Activated CD8-positive, alpha-beta memory T cell treated with anti-CD3 and anti-CD28 coated beads for 4 hours (primary cell): ENCODE data around the gene ATP2A3.

Experiments
- DNase-seq, 2 donors: peaks; one replicate each; pipeline ENCODE4 v3.0.0-alpha.2; 2020; ENCODE audit warnings: low read depth in 2 of 2

The ATP2A3 gene

DNA sequence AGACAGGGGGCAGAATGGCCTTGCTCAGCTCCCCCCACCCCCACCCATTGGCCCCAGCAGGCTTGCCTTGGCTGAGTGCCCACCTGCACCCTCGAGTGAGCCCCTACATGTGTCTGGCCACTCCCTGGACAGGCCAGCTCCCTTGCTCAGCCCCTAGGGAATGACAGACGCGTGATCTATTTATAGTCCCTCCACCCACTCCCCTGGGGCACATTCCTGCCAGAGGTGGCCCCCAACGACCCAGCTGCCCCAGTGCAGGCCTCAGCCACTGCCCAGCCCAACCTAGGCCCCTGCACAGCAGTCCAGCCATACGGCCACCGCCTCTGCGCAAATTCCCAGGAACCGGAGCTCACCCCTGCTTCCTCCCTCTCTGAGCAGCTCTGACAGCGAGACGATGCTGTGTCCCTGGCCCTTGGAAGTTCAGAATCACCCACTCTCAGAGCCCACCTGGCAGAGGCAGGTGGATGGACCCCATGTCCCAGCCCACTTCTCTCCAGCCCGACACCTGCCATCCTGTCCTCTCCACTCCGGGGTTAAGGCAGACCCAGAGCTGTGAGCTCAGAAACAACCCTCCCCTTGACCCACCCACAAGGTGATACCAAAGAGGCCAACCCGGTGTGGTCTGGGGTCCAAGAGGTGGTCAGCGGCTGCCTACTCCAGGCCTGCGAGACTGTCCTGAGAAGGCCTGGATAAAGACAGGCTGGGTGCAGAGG lies 36.5 kb downstream of the ATP2A3 start:
- DNase-seq, result no peak

DNA sequence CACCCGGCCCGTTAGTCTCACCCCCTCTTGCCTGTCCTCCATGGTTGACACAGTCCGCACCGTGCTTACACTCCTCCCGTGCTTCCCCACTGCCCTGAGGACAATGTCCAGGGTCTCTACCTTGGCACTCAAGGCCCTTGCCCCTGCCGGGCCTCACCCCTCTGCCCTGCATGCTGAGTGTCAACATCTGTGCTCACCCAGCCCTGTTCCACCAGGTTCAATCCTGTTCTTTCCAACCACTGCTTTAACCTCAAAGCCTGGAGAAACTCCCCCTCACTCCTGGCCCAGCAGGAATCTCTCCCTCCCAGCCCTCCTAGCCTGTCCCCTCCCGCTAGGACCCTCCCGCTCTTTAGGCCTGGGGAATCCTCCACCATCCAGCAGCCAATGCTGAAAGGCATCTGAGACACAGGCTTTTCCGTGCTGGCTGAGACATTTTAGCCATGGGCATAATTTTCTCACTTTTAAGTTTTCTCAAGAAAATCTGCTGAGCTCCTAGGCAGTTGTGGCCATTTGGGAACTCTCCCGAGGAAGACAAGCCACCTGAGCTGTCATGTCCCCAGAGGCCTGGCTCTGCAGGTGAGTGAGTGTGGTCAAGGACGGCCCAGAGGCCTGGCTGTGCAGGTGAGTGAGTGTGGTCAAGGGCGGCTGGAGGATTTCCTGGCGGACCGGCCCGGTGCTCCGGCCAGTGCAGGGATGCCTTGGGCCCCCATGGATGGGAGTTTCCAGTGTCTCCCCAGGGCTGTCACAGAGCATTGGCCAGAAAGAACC lies 37.2 kb downstream of the ATP2A3 start:
- no peak for DNase-seq

GRCh38 chr17:3925684-3926485 lies 38.4 kb downstream of the ATP2A3 start:
- DNase-seq, result no peak

DNA sequence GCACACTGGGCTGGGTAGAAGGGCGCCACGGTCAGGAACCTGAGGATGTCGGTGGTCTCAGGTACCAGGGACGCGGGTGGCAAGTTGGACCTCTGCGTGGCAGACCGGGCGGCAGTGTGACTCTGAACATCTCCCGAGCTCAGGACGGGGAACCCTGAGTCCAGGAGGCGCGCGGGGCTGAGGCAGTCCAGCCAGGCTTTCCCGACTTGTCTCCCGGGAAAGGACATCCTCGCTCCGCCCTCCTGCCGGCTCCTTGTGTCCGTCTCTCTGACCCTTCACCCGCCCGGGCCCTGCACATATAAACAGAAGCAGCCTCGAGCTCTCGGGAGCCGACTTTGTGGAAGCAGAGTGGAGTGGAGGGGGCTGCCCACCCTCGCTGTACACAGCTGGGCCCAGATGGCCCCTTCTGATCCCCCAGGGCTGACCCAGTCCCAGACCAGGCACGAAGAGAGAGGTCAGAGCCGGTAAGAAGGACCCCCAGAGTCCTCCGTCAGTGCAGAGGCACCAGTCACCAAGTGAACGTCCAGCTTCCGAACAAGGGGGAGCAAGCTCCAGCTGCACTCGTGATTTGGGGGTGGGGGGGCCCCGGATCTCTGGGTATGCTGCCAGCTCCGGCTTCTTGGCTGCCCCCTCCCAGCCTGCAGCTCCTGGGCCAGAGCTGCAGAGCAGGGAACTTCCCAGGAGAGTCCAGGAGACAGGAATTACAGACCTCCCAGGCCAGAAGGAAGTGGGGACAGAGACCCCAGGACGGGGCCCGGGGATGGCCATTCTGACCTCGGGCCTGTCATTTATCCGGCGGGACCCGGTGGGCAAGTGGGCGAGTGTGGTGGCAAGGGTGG lies 39.5 kb downstream of the ATP2A3 start:
- DNase-seq, result no peak

- DNase-seq, result no peak
Observed at GRCh38 chr17:3923466-3924190, 40.6 kb downstream of the ATP2A3 start.

GRCh38 chr17:3922765-3923164 lies 41.5 kb downstream of the ATP2A3 start:
- no peak for DNase-seq

DNA sequence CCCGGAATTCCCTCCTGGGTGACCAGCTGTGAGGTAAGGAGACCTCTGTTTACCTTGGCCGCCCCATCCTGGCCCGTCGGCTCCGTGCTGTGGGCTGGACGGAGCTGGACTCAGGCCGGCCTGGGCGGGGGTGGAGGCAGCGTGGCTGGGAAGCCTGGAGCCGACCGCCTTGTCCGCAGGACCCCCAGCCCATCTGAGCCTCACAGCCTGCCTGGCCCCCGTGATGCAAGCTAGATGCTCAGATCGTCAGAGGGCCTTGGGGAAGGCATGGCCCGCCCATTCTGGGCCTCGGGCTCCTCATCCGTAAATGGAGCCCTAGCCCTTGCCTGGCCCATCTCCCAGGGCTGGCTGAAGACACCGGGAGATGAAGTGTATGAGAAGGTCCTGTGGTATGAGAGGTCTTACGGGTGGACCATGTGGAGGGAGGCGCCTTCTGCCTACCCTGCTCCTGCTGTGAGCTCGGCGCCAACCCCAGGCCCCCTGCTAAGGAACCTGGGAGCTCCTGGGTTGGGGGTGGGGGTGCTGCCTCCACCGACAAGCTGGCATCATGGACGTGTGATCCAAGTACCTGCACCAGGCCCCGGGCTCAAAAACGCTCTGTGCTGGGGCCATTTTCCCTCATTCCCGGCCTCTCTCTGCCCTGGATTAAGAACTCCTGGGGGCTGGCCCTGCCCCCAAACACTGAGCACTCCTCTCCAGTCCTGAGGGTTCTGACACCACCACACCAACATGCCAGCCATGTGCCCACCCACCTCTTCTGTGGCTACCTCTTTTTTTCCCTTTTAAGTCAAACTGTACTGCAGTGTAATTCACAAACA lies 42.5 kb downstream of the ATP2A3 start:
- DNase-seq, result no peak

DNA sequence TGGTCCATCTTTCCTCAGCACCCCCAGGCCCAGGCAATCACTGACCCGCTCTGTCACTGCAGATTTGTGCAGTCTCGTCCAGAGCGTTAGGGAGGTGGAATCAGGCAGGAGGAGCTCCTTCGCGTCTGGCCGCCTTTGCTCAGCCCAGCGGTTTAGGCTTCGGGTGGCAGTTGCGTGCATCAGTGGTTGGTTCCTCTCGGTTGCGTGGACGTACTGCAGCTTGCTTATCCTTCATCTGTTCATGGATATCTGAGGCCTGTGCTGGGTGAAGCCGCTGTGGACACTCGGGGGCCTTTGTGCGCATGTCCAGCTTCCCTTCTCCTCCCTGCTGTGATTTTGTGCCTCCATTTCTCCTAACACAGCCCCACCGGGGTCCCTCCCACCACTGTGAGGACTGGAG lies 43.2 kb downstream of the ATP2A3 start:
- DNase-seq, result no peak

- DNase-seq, result no peak
Observed at GRCh38 chr17:3919123-3919624, 45.1 kb downstream of the ATP2A3 start.

- DNase-seq, result no peak
Observed at GRCh38 chr17:3918372-3919122, 45.7 kb downstream of the ATP2A3 start.

GRCh38 chr17:3917391-3917931 lies 46.8 kb downstream of the ATP2A3 start:
- no peak for DNase-seq

GRCh38 chr17:3916825-3917224 lies 47.4 kb downstream of the ATP2A3 start:
- DNase-seq, result no peak

- DNase-seq, result no peak
Observed at GRCh38 chr17:3915995-3916696, 48.1 kb downstream of the ATP2A3 start, which contains the start of gene P2RX1. TSS of gene P2RX1 (minus strand) at chr17:3916465. CDS start at chr17:3916225, 240 bp downstream.

GRCh38 chr17:3915581-3915994 lies 48.6 kb downstream of the ATP2A3 start:
- no peak for DNase-seq

GRCh38 chr17:3914312-3914670 lies 49.9 kb downstream of the ATP2A3 start:
- no peak for DNase-seq

DNA sequence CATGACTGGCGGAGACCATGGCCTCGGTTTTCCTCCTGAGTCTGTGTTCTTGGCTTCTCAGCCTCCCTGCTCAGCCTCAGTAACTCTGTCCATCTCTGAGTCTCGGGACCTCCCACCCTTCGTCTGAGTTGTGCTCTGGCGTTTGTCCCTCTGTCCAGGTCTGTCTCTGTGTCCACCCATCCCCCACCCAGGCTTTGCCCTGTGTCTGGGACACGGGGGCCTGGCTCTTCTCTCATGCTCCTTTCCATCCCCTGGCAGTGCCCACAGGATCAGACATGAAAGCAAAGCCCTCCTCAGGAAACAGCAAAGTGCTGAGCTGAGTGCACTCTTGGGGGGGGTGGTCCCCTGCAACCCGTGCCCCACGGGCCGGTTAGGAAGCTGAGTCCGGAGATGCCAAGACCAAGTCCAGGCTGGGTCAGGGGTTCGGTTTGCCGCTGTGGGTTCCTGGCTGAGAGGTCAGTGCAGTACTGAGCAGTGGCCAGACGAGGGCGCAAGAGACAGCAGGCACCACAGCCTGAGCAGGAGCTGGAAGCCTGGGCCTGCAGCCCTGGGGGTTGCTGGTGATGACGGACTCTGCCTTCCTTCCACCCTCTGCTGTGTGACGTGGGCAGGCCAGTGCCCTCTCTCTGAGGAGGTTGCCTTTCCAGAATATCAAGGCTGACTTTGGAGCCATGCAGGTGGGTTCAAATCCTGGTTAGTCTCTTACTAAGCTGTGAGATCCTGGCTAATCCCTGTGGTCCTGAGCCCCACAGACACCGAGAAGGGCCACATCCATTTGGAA lies 50.5 kb downstream of the ATP2A3 start:
- DNase-seq, result peak; percentile 55

- no peak for DNase-seq
Observed at GRCh38 chr17:3912827-3913226, 51.4 kb downstream of the ATP2A3 start.
